GM18861 (cell line): ENCODE measurements around the gene ARX.

Experiments
- ATAC-seq: cut with Tn5 transposase; IDR thresholded peaks from one replicate; pipeline ENCODE4 v1.9.1; 2021; ENCODE audit not compliant: unreplicated experiment

The ARX gene

DNA sequence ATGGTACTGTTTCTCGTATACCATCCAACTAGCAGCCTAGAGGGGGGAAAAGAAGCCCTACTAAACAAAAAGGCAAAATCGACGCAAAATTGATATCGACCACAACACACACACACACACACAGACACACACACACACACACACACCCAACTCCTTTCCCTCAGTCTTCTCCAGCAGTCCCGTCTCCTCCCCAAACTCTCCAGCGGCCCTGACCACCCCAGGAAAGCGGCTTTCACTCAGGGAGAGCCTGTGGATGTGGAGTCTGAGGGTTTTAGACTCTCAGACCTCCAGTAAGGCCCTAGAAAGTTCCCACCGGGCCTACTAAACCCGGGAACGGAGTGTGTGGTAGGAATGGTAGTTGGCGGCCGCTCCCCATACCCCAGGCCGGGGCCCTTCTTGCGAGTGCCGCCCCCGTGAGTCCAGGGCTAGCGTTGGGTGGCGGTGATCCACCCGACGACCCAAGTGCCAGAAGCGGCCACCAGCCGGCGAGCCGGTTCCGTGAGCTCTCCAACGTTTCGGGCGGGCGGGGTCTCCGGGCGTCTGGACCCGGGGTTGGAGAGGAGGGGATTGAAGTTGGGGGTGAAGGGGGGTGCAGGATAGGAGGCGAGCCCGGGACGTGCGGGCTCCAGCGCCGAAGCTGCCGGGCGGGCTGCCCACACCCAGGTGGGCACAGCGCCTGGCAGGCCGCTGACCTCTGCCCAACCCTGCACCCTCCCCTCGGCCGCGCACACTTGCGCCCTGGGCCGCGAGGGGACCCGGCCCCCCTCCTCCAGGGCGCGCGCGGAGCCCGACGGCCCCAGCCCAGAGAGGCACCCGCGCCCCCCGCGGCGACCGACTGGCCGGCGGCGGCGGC is 13.7 kb downstream of the ARX start:
- no peak for ATAC-seq

DNA sequence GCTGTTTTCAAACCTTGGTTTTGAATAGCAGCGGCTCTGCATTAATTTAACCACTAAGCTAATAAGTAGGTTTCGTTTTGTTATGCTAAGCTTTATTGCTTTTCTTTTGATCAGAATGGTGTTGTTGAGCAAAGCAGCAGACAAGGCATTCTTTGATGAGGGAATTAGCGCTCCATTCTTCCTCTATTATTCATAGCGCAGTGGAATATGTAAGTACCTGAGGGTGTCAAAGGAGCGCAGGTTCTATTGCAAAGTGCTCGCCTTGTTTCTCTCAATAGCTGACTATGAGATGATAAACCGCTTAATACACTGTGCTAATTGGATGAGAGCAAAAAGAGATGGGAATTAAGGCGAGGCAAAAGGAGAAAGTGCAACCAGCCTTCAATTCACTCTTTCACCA is 16.3 kb downstream of the ARX start:
- ATAC-seq, result no peak

DNA sequence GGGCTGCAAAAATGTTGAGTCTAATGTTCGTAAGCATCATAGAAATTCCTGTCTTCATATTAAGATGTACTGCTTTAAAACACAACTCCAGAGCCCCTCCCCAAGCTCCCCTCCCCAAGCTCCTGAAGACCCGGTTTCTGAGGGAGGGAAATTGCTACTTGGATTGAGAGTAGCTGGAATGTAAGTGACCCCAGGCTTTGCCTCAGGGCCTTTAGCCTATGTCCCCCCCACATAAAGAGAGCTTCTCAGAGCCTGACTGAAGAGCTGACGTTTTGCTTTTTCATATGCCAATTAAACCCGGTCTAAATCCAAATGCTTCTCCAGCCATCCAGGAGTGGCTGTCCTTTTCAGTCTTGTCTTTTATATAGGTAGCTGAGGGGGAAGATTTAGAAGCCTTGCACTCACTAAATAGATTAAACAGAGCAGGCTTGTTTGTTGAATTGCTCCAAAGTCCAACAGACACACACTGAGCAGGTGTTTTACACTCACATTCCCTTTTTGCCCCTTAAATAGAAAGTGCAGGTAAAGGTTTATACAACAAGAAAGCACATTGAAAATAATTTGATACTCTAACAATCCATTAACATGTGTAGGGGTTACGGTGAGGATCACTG is 19.6 kb downstream of the ARX start:
- no peak for ATAC-seq

DNA sequence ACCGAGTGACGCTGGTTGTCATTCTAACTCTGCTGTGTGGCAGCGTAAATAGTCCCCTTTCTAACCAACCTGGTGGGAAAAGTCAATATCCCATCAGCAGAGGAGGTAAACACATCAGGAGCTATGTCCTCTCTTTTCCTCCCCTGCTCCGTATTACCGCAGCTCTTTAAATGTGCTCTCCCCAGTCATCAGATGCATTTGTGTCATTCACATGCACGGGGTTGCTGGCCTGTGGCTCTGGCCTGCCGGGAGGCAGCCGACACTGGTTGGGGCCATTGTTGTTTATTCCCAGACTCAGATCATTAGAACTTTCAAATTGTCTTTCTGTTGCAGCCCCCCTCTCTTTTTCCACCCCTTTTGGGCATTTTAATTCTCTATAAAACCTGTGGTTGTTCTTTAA is 21.9 kb downstream of the ARX start:
- ATAC-seq, result no peak

DNA sequence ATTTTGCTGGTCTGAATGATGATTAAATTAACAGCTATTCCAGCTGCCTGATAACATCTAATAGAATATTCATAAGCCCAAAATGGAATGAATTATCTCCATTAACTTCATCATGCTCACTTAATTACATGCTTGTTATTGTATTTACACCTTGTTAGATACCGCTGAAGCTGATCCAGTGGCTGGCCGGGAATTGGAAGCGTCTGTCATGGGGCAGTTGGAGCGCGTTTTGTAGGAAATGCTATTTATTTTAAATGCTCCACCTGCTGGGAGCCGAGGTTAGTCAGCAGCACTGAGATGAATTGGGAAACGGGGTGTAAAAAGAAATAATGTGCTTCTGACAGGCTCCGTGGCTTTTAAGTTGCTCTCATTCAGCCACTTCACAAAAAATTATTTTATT is 25.2 kb downstream of the ARX start:
- no peak for ATAC-seq

DNA sequence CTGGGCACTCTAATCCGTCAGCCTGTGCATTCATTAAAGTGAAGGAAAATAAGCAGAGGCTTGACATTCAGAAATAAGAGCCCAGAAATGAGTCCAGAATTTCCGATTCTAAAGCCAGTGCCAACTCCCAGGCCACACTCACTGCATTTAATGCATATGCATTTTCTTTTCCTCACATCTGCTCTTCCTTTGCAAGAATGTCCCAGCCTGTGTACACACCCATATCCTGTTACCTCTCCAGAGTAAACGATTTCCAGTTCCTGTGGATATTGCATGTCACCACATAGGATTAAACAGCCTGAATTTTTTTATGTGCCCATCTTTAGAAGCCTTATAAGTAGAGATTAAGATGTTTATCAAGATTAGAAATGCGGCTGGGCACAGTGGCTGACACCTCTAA is 27.5 kb downstream of the ARX start:
- ATAC-seq, result no peak

DNA sequence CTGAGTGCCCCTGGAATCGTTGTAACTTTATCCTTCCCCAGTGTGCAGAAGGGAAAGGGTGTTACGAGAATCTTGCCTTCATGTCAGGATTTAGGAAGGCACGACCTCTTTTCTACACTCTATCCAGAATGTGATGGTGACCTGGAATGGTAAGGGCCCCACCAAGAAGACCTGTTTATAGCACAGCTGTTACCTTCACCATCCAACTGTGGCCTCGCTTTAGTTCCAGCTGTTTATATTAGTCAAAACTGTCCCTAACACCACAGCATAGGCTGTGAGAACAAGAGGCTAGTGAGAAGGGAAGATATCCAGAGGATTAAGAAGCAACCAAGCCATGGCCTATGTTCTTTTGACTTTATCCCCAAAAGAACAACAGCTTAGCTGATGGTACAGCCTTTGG is 28.0 kb downstream of the ARX start:
- no peak for ATAC-seq

DNA sequence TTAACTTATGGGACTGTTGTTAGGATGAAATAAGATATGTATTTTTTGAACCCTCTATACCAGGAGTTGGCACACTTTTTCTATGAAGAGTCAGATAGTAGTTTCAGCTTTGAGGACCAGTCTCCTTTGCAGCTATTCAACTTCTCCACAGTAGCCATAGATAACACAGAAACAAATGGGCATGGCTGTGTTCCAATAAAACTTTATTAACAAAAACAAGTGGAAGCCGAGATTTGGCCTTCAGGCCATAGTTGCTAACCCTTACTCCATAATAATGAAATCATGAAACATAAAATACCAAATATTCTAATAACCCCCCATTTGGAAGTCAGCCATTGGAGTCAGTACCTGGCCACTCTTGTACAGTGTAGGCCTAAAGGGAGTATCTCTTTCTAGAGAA is 30.6 kb downstream of the ARX start:
- no peak for ATAC-seq

DNA sequence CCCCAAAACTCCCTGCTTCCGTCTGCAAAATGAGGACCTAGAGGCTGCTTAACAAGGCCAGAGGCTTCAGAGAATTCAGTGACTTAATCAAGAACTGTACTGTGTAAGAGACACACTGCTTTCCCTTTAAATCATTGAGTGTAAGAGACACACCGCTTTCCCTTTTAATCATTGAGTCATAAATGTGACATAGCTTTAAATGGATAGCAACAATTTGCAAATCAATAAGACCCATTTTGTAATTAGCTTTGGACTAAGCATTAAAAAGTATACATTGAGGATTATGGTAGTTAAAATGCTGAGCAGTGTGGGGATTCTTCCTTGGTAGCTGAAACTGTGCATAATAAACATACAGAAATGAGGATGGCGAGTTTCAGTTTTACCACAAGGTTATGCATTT is 31.8 kb downstream of the ARX start:
- no peak for ATAC-seq

DNA sequence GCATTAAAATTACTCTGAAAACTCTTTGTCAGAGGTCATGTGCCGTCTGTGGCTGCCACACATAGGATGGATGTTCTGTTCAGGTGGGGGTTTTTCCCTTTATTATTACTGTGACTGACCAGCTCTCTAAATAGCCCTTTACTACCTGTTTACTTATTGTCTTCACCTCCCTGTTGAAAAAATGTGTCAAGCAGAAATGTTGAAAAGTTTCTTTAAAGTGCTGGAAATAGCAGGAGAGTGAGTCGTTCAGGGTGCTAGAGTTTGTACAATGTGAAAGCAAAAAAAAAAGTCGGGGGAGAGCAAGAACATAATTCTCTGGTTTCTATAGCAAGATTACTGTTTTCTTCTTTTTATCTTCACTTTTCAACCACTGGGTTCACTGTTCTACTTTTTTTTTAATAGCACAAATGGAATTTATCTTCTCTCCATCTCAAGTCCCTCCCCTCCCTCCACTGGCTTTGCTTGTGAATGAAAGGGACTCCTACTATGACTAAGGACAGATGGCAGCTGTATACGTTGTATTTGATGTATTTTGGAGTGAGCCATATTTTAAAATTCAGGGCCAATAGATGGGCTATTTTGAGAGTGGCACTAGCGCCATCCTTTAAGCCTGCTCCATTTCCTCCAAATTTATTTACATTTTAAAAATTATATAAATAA is 33.3 kb downstream of the ARX start:
- ATAC-seq, result no peak

DNA sequence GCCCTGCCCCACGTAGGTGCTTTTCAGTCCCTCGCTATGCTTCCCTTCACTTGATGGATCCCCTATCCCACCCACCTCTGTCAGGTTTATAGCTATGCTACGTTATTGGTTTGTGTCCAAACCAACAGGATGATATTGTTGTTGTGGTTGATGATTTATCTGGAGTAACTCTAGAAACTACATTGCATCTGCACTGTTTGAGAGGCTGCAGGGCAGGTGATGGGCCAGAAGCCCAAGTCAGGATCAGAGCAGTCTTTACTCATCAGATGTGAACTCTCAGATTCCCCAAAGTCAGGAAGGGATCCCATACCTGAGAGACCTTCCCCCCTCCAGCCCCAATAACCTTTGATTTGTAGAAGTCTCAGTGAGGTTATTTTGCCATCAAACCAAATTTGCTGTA is 34.7 kb downstream of the ARX start:
- no peak for ATAC-seq

DNA sequence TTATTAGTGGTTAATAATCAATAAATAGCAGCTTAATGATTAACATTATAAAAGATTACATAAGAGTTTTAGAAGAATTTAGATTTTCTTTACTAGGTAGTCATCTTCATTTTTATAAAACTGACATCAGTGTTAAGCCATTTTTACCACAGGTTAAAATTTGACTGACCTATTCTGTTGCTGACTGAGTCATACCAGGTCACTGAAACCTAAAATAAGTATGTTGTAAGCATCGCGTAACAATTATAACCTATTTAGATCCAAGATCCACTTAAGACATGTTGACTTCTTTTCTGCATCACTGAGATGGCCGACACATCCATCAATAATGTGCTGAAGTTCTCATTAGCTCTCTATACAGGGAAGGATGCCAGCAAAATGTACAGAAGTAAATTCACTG is 36.7 kb downstream of the ARX start:
- peak; percentile 48 for ATAC-seq

DNA sequence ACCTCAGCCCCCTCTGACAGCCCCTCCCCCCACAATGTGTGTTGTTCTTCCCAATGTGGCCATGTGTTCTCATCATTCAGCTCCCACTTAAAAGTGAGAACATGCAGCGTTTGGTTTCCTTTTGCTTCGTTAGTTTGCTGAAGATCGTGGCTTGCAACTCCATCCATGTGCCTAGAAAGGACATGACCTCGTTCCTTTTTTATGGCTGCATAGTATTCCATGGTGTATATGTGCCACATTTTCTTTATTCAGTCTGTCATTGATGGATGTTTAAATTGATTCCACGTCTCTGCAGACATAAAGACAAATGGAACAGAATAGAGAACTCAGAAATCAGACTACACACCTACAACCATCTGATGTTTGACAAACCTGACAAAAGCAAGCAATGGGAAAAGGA is 46.0 kb downstream of the ARX start:
- no peak for ATAC-seq

DNA sequence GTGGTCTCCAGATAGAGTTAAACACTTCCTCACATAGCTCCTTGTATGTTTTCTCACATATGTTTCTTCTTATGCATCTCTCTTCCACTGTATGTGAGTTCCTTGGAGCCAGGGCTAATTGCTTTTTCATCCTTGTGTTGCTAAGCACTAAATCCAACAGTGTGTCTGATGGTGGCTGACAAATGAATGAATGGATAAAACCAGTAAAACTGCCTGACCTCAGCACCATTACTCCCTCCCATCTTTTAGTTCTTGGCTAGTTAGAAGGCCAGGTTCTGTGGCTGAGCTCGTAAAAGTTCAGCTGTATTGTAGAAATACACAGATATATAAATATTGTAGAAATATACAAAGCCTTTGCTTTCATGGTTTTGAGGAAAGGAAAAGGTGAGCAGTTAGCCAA is 50.4 kb downstream of the ARX start:
- ATAC-seq, result no peak

DNA sequence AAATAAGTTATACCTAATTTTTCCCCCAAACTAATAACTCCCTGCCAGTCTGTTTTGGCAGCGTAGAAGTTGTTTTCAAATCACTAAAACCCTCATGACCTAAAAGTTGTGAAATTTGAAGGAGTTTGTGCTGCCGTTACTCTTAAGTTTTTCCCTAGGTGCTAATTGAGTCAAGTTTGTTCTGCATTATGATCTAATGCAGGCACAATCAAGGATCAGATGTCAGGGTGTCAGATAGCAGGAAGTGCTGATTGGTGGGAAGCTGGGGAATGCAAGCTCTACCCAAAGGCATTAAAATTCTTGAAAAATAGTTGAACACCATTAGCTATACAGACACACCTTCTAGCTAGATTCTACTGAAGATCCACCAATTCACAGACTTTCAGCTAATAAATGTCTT is 51.9 kb downstream of the ARX start:
- ATAC-seq, result no peak

DNA sequence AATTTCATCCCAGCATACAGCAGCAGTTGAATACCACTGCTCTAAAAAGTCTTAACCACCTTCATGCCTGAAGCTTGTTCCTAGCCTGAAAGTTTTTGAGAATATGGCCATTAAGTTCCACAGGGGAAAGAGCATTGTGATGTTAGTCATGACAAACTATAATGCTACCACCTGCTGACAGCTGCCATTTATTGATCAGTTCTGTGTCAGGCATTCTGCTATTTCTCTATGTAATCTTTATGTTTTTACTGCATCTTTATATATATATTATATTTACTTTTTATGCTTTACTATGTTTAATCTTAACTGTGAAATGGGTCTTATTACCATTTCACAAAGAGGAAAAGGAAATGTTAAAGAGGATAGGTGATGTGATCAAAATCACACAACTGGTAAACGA is 54.0 kb downstream of the ARX start:
- ATAC-seq, result no peak

DNA sequence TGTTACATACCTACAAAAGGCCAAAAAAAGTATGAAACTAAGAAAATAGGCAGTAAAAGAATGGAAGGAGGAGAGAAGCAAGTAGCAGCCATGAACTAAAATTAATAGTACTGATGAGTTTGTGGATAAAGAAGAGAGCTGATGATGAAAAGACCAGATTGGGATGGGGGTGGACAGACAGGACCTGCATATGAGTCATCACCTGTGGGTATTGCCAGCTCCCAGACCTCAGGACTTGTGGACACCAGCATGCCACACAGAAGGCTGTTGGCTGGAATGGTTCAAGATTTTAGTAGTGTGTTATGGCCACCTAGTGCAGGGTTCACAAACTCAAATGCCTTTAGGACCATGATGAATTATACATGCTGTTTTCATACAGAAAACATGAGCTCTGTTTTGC is 58.9 kb downstream of the ARX start:
- ATAC-seq, result no peak

DNA sequence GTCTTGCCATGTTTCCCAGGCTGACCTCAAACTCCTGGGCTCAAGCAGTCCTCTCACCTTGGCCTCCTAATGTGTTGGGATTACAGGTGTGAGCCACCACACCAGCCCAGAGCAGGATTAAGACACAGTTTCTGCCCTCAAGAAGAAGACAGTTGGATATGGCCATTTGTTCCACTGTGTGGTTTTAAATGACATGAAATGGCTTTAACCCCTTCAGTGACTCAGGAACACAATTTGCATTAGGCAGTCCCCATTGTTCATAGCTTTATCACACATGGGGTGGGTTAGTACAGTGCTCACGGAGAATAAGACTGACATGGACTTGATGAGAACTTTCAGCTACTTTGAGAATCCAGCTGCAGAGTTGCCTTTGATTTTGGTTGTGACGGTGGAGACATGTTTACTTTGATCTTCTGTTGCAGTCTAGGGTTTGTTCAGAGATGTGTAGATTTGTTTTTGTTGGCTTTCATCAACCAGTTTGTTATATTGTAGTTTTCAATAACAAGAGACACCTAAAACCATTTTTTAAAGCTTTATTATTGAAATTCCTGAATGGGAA is 60.3 kb downstream of the ARX start:
- no peak for ATAC-seq

DNA sequence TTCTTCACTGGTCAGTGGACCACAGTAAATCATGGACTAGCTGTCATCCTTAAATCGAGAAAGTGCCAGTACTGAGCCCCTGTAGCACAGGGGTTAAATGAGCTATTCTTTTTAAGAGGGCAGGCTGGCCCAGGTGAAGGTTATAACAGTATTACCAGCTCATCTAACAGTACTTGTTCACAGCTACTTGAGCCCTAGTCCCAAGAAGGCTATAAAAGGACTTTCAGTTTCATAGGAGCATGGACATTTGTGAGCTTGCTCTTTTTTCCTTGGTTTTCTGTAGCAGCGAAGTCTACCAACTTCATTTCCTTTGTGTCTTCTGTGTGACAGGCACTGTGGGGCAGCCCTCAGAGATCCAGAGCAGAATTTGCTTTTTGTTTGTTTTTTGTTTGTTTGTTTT is 61.0 kb downstream of the ARX start:
- ATAC-seq, result no peak
